Gastroesophageal sphincter (tissue), 4 donors: ENCODE data around the gene NPAS1. TPM values are rescaled to one million over a fixed set of nuclear protein-coding genes. Genes with fewer than 3 reads are reported as not detected.

Experiments
- ATAC-seq: fragments of 150-250 bp; one replicate; pipeline ENCODE4 v1.9.1; 2016; ENCODE audit warnings: mild to moderate bottlenecking, moderate library complexity
- H3K27ac ChIP-seq, 4 donors: fragments of 200-600 bp; sonication (generic) in 3 of 4; 1 replicate in 3 of 4; 2 replicates in 1 of 4; pipeline ENCODE4 v1.5.1; 2016 to 2019
- H3K27me3 ChIP-seq: fragments of 200-600 bp; sonication (generic); one replicate; pipeline ENCODE4 v1.5.1; 2019
- H3K36me3 ChIP-seq, 2 donors: fragments of 200-600 bp; sonication (generic); one replicate each; pipeline ENCODE4 v1.5.1; 2019; ENCODE audit warnings: control low read depth in 1 of 2
- H3K4me1 ChIP-seq, 3 donors: fragments of 200-600 bp; sonication (generic); 1 replicate in 2 of 3; 2 replicates in 1 of 3; pipeline ENCODE4 v1.5.1; 2016 to 2019; ENCODE audit warnings: control low read depth in 2 of 3
- H3K4me3 ChIP-seq, 2 donors: fragments of 200-600 bp; sonication (generic); one replicate each; pipeline ENCODE4 v1.5.1; 2019; ENCODE audit warnings: mild to moderate bottlenecking in 1 of 2, moderate library complexity in 1 of 2
- H3K9me3 ChIP-seq, 3 donors: fragments of 200-600 bp; sonication (generic); one replicate each; pipeline ENCODE4 v1.5.1; 2017 to 2019; ENCODE audit warnings: control low read depth in 2 of 3
- EP300 ChIP-seq: sonication (generic); formaldehyde crosslinking; IDR thresholded peaks from one replicate; pipeline ENCODE4 v1.6.1; 2017; ENCODE audit warnings: antibody characterized with exemption, mild to moderate bottlenecking
- POLR2A ChIP-seq, 2 donors: fragments of 450-650 bp; IDR thresholded peaks; one replicate each; pipeline ENCODE4 v1.6.1; 2017; ENCODE audit warnings: antibody characterized with exemption in 2 of 2, mild to moderate bottlenecking in 2 of 2, moderate library complexity in 1 of 2
- POLR2AphosphoS5 ChIP-seq: sonication (generic); formaldehyde crosslinking; IDR thresholded peaks from one replicate; pipeline ENCODE4 v1.6.1; 2017; ENCODE audit warnings: antibody characterized with exemption
- WGBS, 2 donors: methylation state at CpG; one replicate each; pipeline ENCODE4 v1.1.5; 2018; ENCODE audit warnings: low coverage in 1 of 2; 5-methylcytosine and 5-hydroxymethylcytosine counted together
- total RNA-seq, 4 donors: library from RNA; depleted of rRNA; stranded (reverse); fragments of >200 nt; gene quantifications; one replicate each; pipeline ENCODE4 v1.1.0, GENCODE V29; 2016
- TF ChIP-seq, protein P1 (sequence below), 4 experiments: fragments of 200-600 bp in 2 of 4; fragments of 450-650 bp in 2 of 4; sonication (generic) in 1 of 4; IDR thresholded peaks; one replicate each; pipeline ENCODE4 v1.5.1; 2017 to 2019; ENCODE audit warnings: antibody characterized with exemption in 4 of 4, mild to moderate bottlenecking in 2 of 4, moderate library complexity in 2 of 4

NPAS1 gene
- total RNA-seq, 4 donors from 2014 or later: 0.85 TPM; not detected in 3

DNA sequence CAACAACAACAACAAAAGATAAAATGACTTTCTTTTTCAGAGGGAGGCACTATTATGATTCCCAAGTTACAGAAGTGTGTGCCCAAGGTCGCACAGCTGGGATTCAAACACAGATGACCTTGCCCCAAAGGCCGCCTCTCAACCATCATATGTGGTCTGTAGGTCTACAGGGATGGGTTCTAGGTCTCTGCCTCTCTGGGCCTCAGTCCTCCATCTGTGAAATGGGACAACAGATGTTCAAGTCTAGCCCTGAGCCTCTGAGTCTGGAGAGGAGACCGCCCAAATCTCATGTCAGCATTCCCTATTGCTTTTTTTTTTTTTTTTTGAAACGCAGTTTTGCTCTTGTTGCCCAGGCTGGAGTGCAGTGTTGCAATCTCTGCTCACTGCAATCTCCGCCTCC is 4.9 kb downstream of the NPAS1 start:
- 83 to 100% methylated on average over 2 to 3 of the region's 5 CpGs for WGBS, 2 donors
- H3K9me3 ChIP-seq: no peaks in the 10 kb centered on the region
- H3K27me3 ChIP-seq: peaks cover 97% of the 10 kb centered on the region
- H3K4me1 ChIP-seq: peaks cover 0 to 35% (median 23%) of the 10 kb centered on the region in 3 donors
- H3K27ac ChIP-seq: no peak overlapping the region
- no peaks in the 10 kb centered on the region for H3K36me3 ChIP-seq
- no peak overlapping the region for H3K4me3 ChIP-seq
- TF ChIP-seq, protein P1, sequence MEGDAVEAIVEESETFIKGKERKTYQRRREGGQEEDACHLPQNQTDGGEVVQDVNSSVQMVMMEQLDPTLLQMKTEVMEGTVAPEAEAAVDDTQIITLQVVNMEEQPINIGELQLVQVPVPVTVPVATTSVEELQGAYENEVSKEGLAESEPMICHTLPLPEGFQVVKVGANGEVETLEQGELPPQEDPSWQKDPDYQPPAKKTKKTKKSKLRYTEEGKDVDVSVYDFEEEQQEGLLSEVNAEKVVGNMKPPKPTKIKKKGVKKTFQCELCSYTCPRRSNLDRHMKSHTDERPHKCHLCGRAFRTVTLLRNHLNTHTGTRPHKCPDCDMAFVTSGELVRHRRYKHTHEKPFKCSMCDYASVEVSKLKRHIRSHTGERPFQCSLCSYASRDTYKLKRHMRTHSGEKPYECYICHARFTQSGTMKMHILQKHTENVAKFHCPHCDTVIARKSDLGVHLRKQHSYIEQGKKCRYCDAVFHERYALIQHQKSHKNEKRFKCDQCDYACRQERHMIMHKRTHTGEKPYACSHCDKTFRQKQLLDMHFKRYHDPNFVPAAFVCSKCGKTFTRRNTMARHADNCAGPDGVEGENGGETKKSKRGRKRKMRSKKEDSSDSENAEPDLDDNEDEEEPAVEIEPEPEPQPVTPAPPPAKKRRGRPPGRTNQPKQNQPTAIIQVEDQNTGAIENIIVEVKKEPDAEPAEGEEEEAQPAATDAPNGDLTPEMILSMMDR (IDR thresholded peaks at IDR 0.05): no peak
- no peak for TF ChIP-seq EP300
- no peak for TF ChIP-seq POLR2AphosphoS5
- TF ChIP-seq POLR2A (IDR thresholded peaks at IDR 0.05): no peak
- ATAC-seq: no peak

DNA sequence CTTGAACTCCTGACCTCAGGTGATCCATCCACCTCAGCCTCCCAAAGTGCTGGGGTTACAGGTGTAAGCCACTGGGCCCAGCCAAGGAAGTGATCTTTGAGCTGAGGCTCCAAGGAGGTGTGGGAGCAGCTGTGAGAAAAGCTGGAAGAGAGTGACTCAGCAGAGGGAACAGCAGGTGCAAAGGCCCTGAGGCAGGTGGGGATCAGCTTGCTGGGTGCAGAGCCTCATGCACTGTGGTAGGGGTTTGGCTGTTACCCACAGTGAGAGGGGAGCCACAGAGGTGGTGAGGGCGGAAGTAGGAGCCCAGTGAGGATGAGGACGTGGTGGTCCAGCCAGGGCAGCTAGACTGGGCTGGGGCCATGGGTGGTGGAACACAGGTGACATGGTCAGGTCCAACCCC is 6.5 kb downstream of the NPAS1 start:
- Histone ChIP-seq H3K36me3 (no peaks in the 10 kb centered on the region), H3K4me1 (peaks cover 0 to 18% (median 11%) of the 10 kb centered on the region in 3 donors), H3K9me3 (no peaks in the 10 kb centered on the region), H3K27me3 (peaks cover 96% of the 10 kb centered on the region), H3K27ac (no peak overlapping the region), H3K4me3 (no peak overlapping the region)
- TF ChIP-seq, protein P1 (IDR thresholded peaks at IDR 0.05): no peak
- TF ChIP-seq POLR2A (IDR thresholded peaks at IDR 0.05): no peak
- ATAC-seq: no peak
- WGBS, 2 donors: 63 to 70% methylated on average over 2 of the region's 2 CpGs

DNA sequence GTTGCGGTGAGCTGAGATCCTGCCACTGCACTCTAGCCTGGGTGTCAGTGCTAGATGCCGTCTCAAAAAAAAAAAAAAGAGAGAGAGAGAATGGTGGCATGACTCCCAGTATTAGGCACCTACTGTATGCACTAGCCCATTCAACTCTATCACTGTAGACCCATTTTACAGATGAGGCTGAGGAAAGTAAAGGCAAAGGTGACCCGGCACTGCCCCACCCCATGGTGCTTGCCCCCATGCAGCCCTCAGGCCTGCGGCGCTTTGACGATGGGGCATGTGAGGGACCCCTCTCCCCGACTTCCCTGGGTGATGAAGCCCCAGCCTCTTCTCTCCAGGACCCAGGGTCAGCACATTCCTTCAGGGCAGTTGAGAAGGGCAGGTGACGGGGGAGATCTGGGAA is 7.3 kb downstream of the NPAS1 start:
- ATAC-seq: no peak
- TF ChIP-seq EP300 (no peak), POLR2A (IDR thresholded peaks at IDR 0.05) (no peak), POLR2AphosphoS5 (no peak)
- TF ChIP-seq, protein P1 (IDR thresholded peaks at IDR 0.05): no peak
- Histone ChIP-seq H3K27me3 (peaks cover 95% of the 10 kb centered on the region), H3K4me1 (peaks cover 0 to 11% (median 4%) of the 10 kb centered on the region in 3 donors), H3K4me3 (no peak overlapping the region), H3K36me3 (no peaks in the 10 kb centered on the region), H3K9me3 (no peaks in the 10 kb centered on the region), H3K27ac (no peak overlapping the region)
- 90 to 100% methylated on average over 1 to 6 of the region's 8 CpGs for WGBS, 2 donors

DNA sequence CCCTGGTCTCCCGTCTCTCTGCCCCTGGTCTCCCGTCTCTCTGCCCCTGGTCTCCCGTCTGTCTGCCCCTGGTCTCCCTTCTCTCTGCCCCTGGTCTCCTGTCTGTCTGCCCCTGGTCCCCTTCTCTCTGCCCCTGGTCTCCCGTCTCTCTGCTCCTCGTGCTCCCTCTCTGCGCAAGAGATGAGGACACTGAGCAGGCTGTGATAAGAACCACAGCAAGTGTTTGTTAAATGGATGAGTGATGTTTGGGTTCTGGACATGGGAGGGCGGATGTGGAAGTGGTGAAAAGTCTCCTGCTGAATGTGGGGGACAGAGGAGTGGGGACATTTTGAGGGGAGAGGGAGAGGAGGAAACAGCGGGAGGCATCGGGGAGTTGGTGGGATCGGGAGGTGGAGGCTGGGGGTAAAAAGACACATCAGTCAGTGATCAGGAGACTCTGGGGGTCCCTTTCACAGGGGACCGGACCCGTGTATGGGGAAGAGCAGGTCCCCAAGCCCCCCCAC is 8.0 kb downstream of the NPAS1 start:
- Histone ChIP-seq H3K27ac (no peak overlapping the region), H3K36me3 (no peaks in the 10 kb centered on the region), H3K4me1 (peaks cover 0 to 7% (median 3%) of the 10 kb centered on the region in 3 donors), H3K27me3 (peaks cover 95% of the 10 kb centered on the region), H3K4me3 (no peak overlapping the region), H3K9me3 (no peaks in the 10 kb centered on the region)
- ATAC-seq: no peak
- TF ChIP-seq EP300 (no peak), POLR2A (IDR thresholded peaks at IDR 0.05) (no peak), POLR2AphosphoS5 (no peak)
- TF ChIP-seq, protein P1 (IDR thresholded peaks at IDR 0.05): no peak
- 13 to 32% methylated on average over 5 to 6 of the region's 12 CpGs for WGBS, 2 donors

DNA sequence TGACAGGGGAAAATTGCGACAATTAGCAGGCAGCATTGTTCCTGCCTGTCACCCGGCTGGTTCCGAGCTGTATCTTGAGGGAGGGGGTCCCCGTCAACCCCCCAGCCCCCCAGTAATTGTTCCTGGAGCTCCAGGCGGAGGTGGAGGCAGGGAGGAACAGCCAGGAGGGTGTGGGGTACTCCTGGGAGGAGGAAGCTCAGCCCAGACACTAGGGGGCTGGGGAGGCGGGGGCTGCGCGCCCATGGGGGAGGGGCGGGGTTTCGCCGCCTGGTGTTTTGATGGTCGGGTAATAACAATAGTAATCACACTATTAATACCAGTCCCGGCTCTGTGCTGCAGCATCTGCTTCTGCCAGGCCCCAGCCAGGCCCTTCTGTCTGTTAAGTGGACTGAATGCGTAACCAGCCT is 8.6 kb downstream of the NPAS1 start:
- TF ChIP-seq POLR2A (IDR thresholded peaks at IDR 0.05) (no peak), EP300 (no peak), POLR2AphosphoS5 (no peak)
- TF ChIP-seq, protein P1 (IDR thresholded peaks at IDR 0.05): no peak
- Histone ChIP-seq H3K4me3 (no peak overlapping the region), H3K36me3 (no peaks in the 10 kb centered on the region), H3K4me1 (peaks cover 0 to 3% (median under 1%) of the 10 kb centered on the region in 3 donors), H3K27me3 (peaks cover 95% of the 10 kb centered on the region), H3K9me3 (no peaks in the 10 kb centered on the region), H3K27ac (no peak overlapping the region)
- WGBS, 2 donors: 5 to 14% methylated on average over 4 of the region's 14 CpGs
- no peak for ATAC-seq
